Heart right ventricle (tissue), 16 donors: ENCODE data around the gene GABRP. TPM values are rescaled to one million over a fixed set of nuclear protein-coding genes. Genes with fewer than 3 reads are reported as not detected.

ENCODE experiments used
- ATAC-seq, 8 donors: fragments of 200-7000 bp; cut with Tn5 transposase; one replicate each; pipeline ENCODE4 v1.9.1; 2020; ENCODE audit warnings: mild to moderate bottlenecking in 8 of 8, moderate library complexity in 8 of 8, moderate number of reproducible peaks in 1 of 8
- DNase-seq, 2 donors: peaks; one replicate each; pipeline ENCODE4 v3.0.0-alpha.2; 2020
- H3K27ac ChIP-seq, 10 donors: fragments of 200-600 bp; sonication (generic) in 2 of 10; one replicate each; pipeline versions ENCODE4 v1.5.0 to v1.8.0; 2020 to 2022; ENCODE audit warnings: mild to moderate bottlenecking in 3 of 10
- H3K27me3 ChIP-seq, 7 donors: fragments of 200-600 bp; one replicate each; pipeline ENCODE4 v1.8.0; 2021 to 2022; ENCODE audit warnings: mild to moderate bottlenecking in 2 of 7
- H3K36me3 ChIP-seq, 9 donors: fragments of 200-600 bp; sonication (generic) in 1 of 9; one replicate each; pipeline versions ENCODE4 v1.5.0 to v1.8.0; 2020 to 2022; ENCODE audit warnings: mild to moderate bottlenecking in 2 of 9
- H3K4me1 ChIP-seq, 9 donors: fragments of 200-600 bp; sonication (generic) in 1 of 9; one replicate each; pipeline versions ENCODE4 v1.5.0 to v1.8.0; 2020 to 2022; ENCODE audit warnings: mild to moderate bottlenecking in 4 of 9
- H3K4me3 ChIP-seq, 10 donors: fragments of 200-600 bp; sonication (generic) in 2 of 10; one replicate each; pipeline versions ENCODE4 v1.5.0 to v1.8.0; 2020 to 2022; ENCODE audit warnings: mild to moderate bottlenecking in 7 of 10, moderate library complexity in 2 of 10
- H3K9me3 ChIP-seq, 11 donors: fragments of 200-600 bp in 10 of 11; sonication (generic) in 2 of 11; one replicate each; pipeline versions ENCODE4 v1.5.0 to v1.8.0; 2013 to 2022; ENCODE audit warnings: mild to moderate bottlenecking in 2 of 11, control low read depth in 1 of 11, moderate library complexity in 1 of 11
- CTCF ChIP-seq, 9 donors: fragments of 200-600 bp; sonication (generic) in 2 of 9; IDR thresholded peaks; one replicate each; pipeline versions ENCODE4 v1.5.0 to v1.8.0; 2021 to 2022; ENCODE audit warnings: antibody characterized with exemption in 9 of 9, mild to moderate bottlenecking in 5 of 9, moderate library complexity in 1 of 9
- WGBS, 2 donors: extraction: QIAGEN DNeasy Blood & Tissue Kit; methylation state at CpG; one replicate each; pipeline ENCODE4 v1.1.7; 2013; ENCODE audit warnings: inconsistent platforms in 1 of 2; 5-methylcytosine and 5-hydroxymethylcytosine counted together
- intact Hi-C, 10 donors: fragments of 100-400 bp; cut with DNase I; formaldehyde crosslinking; loops; one replicate each; pipeline versions ENCODE4 v1.11.1 to v1.14.2; 2022
- polyA plus RNA-seq, 2 donors: library from polyadenylated mRNA; stranded (reverse); fragments of 200-250 nt; gene quantifications; one replicate each; pipeline ENCODE4 v1.2.3, GENCODE V29; 2013
- total RNA-seq, 10 donors: library from RNA; stranded (reverse); fragmentation: NEBNext Ultra II Directional in 3 of 10; extraction: Animal tissue kit (Norgen Biotek cat#: 25700) in 3 of 10; gene quantifications; one replicate each; pipeline versions ENCODE4 v1.2.1 to v1.2.4, GENCODE V29; 2021 to 2023
- donor health status: Arrhythmogenic right ventricular cardiomyopathy.
- donor health status: ischemic (EF 13 %, LVEDD 7.1; RV severe dilation, severe dysfunction).
- donor health status: healthy with polysubstance abuse.
- donor health status: DM: no; HTN: yes; CAD: no.
- donor health status: DM: no; HTN: no; CAD: no.
- donor health status: ischemic (EF 25% LVEDD 6.9; RV normal size, moderate dysfunction).
- donor health status: ischemic (EF 25% LVEDD 5.7; RV mildly dilated, moderate dysfunction).
- donor health status: healthy.
- donor health status: DM: yes; HTN: yes; CAD: no.
- donor health status: Ischemic cardiomyopathy.
- donor health status: ischemic (EF 35%, LVEDD 5.7; RV mildly dilated, moderate dysfunction).
- donor health status: nonischemic (EF 11% LVEDD 7.7; RV severe dilation, severe dysfunction).
- donor health status: DM: yes; HTN: yes; CAD: no.
- donor health status: PGD.
- donor health status: ischemic (EF 29% LVEDD 5.4; RV normal size, mild dysfunction).
- donor health status: nonischemic (EF 23%, LVEDD 6.1; RV moderate dilation, normal function).

Gene GABRP
- total and polyA plus RNA-seq, 12 donors: 0.07 to 1.6 (median 0.46) TPM; not detected in 1

DNA sequence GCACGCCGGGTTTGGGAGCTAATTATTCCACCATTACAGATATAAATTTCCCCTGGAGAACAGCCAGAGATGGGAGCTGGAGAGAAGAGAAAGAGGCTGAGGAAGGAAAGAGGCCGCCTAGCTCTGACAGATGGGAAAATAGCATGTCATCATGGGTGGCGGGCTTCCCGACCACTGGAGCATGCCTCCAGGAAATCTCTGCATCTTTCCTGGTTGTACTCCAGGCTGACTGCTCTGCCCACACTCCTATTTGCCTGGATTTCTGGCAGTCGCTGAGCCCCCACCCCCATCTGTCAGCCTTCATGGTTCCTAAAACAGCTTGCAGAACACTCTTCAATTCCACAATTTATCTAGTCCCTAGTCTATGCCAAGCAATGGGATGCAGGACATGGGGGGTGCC, 14.3 kb upstream of the GABRP start:
- H3K36me3 ChIP-seq: no peaks in the 10 kb centered on the region
- WGBS, 2 donors: 32 to 36% methylated on average over 6 of the region's 6 CpGs
- TF ChIP-seq CTCF (IDR thresholded peaks at IDR 0.05): no peak
- ATAC-seq (no peak), DNase-seq (no peak)
- H3K27me3 ChIP-seq: no peaks in the 10 kb centered on the region
- H3K9me3 ChIP-seq: no peaks in the 10 kb centered on the region
- H3K4me1 ChIP-seq: peaks cover 0 to 14% (median 0%) of the 10 kb centered on the region in 9 donors
- intact Hi-C loops: no loop called here
- no peak overlapping the region for H3K4me3 ChIP-seq
- H3K27ac ChIP-seq: no peak overlapping the region

DNA sequence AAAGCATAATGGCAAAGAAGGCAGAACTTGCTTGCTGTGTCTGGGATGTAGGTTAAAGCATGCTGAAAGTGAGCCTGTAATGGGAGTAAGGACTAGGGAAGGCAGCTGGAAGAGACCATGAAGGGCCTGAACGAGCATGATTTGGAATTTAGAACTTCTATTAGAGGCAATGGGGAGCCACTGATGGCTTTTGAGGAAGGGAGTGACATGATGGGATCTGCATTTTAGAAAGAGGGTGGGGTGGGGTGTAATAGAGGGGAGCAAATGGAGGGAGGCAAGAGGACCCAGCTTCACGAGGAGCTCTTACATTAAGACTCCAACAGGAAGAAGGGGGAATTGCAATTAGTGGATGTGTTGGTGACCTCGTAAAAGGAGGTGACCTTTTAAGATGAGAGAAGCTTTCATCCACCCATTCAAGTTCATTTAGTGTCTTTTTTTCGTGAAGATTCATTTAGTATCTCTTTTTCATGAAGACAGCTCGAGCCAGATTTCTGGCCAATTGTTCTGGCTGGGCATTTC, 13.6 kb upstream of the GABRP start:
- H3K27ac ChIP-seq: no peak overlapping the region
- WGBS, 2 donors: 90 to 93% methylated on average over 5 of the region's 5 CpGs
- DNase-seq (no peak), ATAC-seq (no peak)
- no peaks in the 10 kb centered on the region for H3K9me3 ChIP-seq
- intact Hi-C loops: no loop called here
- no peaks in the 10 kb centered on the region for H3K27me3 ChIP-seq
- H3K4me3 ChIP-seq: no peak overlapping the region
- H3K36me3 ChIP-seq: no peaks in the 10 kb centered on the region
- TF ChIP-seq CTCF (IDR thresholded peaks at IDR 0.05): no peak
- peaks cover 0 to 9% (median 0%) of the 10 kb centered on the region in 9 donors for H3K4me1 ChIP-seq

- ATAC-seq (no peak), DNase-seq (no peak)
- no peak for TF ChIP-seq CTCF (IDR thresholded peaks at IDR 0.05)
- WGBS, 2 donors: 92 to 95% methylated on average over 15 of the region's 15 CpGs
- H3K9me3 ChIP-seq: no peaks in the 10 kb centered on the region
- H3K4me3 ChIP-seq: no peak overlapping the region
- no peaks in the 10 kb centered on the region for H3K36me3 ChIP-seq
- H3K27me3 ChIP-seq: no peaks in the 10 kb centered on the region
- intact Hi-C loops: no loop called here
- H3K4me1 ChIP-seq: peaks cover 0 to 9% (median 0%) of the 10 kb centered on the region in 9 donors
- H3K27ac ChIP-seq: no peak overlapping the region
Measured at GRCh38 chr5:170771496-170771895, 12.0 kb upstream of the GABRP start.

- H3K4me1 ChIP-seq: peaks cover 0 to 9% (median 0%) of the 10 kb centered on the region in 9 donors
- peak in 1 of 8 donors; percentile 37 for ATAC-seq
- TF ChIP-seq CTCF (IDR thresholded peaks at IDR 0.05): no peak
- no peaks in the 10 kb centered on the region for H3K9me3 ChIP-seq
- WGBS, 2 donors: 92% methylated on average over 12 of the region's 12 CpGs
- H3K4me3 ChIP-seq: no peak overlapping the region
- H3K27me3 ChIP-seq: no peaks in the 10 kb centered on the region
- no peak overlapping the region for H3K27ac ChIP-seq
- intact Hi-C loops: no loop called here
- no peak for DNase-seq
- H3K36me3 ChIP-seq: no peaks in the 10 kb centered on the region
Measured at GRCh38 chr5:170773024-170773985, 10.2 kb upstream of the GABRP start.
